Heart left ventricle (tissue), 13 donors: ENCODE results near the gene TXNRD2.

Experiments used
- POLR2A ChIP-seq, 2 donors: fragments of 450-650 bp; IDR thresholded peaks; one replicate each; pipeline ENCODE4 v1.6.1; 2017; ENCODE audit warnings: antibody characterized with exemption in 2 of 2, mild to moderate bottlenecking in 2 of 2, moderate library complexity in 2 of 2
- TF ChIP-seq, protein P1 (sequence below), 12 donors: fragments of 200-600 bp; sonication (generic) in 4 of 12; IDR thresholded peaks; one replicate each; pipeline versions ENCODE4 v1.5.0 to v1.8.0; 2018 to 2022; ENCODE audit warnings: antibody characterized with exemption in 12 of 12, mild to moderate bottlenecking in 5 of 12
- donor health status: ischemic (EF 13 %, LVEDD 7.1; RV severe dilation, severe dysfunction).
- donor health status: DM: no; HTN: yes; CAD: no.
- donor health status: DM: no; HTN: no; CAD: no.
- donor health status: ischemic (EF 25% LVEDD 6.9; RV normal size, moderate dysfunction).
- donor health status: ischemic (EF 25% LVEDD 5.7; RV mildly dilated, moderate dysfunction).
- donor health status: ischemic (EF 35%, LVEDD 5.7; RV mildly dilated, moderate dysfunction).
- donor health status: nonischemic (EF 11% LVEDD 7.7; RV severe dilation, severe dysfunction).
- donor health status: DM: yes; HTN: yes; CAD: no.
- donor health status: PGD.
- donor health status: ischemic (EF 29% LVEDD 5.4; RV normal size, mild dysfunction).
- donor health status: nonischemic (EF 23%, LVEDD 6.1; RV moderate dilation, normal function).

DNA sequence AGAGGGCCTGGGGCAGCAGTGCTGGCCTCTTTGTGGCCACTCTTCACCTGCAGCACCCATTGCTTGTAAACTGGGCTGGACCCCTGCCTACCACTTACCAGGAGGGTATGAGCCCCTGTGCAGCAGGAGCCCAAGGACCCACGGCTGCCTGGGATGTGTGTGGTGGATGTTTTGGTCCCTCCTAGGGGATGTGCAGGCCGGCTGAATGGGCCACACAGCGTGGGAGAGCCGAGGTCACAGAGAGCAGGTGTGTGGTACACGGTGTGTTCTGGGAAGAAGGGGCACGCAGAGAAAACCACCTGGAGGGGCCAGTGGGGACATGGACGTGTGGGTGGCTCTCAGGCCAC lies 67.7 kb downstream of the TXNRD2 start:
- TF ChIP-seq, protein P1, sequence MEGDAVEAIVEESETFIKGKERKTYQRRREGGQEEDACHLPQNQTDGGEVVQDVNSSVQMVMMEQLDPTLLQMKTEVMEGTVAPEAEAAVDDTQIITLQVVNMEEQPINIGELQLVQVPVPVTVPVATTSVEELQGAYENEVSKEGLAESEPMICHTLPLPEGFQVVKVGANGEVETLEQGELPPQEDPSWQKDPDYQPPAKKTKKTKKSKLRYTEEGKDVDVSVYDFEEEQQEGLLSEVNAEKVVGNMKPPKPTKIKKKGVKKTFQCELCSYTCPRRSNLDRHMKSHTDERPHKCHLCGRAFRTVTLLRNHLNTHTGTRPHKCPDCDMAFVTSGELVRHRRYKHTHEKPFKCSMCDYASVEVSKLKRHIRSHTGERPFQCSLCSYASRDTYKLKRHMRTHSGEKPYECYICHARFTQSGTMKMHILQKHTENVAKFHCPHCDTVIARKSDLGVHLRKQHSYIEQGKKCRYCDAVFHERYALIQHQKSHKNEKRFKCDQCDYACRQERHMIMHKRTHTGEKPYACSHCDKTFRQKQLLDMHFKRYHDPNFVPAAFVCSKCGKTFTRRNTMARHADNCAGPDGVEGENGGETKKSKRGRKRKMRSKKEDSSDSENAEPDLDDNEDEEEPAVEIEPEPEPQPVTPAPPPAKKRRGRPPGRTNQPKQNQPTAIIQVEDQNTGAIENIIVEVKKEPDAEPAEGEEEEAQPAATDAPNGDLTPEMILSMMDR (IDR thresholded peaks at IDR 0.05) = no peak
- no peak for TF ChIP-seq POLR2A (IDR thresholded peaks at IDR 0.05)
